GM12872 (cell line): ENCODE measurements around the gene C17orf107.

Source experiments
- TF ChIP-seq, protein P1 (sequence below): IDR thresholded peaks from 3 replicates; pipeline ENCODE4 v1.5.1; 2011; ENCODE audit warnings: low read depth, mild to moderate bottlenecking, low read length, moderate library complexity; ENCODE audit not compliant: insufficient read depth

Gene C17orf107

DNA sequence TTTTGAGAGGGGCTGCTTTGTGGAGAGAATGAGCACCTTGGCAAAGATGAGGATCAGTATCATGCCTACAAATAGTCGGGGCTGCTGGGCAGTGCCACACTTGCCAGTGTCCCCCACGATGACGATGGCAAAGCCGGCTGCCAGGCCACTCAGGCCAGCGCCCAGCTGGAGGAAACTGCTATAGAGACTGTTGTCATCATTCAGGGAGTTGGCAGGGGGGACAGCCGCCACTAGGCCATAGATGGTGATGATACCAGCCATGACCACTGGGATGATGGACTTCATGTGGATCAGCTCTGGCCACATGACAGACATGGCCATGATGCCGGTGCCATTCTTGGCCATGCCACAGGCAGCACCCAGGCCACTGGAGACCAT is 42.4 kb upstream of the C17orf107 start:
- TF ChIP-seq, protein P1, sequence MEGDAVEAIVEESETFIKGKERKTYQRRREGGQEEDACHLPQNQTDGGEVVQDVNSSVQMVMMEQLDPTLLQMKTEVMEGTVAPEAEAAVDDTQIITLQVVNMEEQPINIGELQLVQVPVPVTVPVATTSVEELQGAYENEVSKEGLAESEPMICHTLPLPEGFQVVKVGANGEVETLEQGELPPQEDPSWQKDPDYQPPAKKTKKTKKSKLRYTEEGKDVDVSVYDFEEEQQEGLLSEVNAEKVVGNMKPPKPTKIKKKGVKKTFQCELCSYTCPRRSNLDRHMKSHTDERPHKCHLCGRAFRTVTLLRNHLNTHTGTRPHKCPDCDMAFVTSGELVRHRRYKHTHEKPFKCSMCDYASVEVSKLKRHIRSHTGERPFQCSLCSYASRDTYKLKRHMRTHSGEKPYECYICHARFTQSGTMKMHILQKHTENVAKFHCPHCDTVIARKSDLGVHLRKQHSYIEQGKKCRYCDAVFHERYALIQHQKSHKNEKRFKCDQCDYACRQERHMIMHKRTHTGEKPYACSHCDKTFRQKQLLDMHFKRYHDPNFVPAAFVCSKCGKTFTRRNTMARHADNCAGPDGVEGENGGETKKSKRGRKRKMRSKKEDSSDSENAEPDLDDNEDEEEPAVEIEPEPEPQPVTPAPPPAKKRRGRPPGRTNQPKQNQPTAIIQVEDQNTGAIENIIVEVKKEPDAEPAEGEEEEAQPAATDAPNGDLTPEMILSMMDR, result no peak

DNA sequence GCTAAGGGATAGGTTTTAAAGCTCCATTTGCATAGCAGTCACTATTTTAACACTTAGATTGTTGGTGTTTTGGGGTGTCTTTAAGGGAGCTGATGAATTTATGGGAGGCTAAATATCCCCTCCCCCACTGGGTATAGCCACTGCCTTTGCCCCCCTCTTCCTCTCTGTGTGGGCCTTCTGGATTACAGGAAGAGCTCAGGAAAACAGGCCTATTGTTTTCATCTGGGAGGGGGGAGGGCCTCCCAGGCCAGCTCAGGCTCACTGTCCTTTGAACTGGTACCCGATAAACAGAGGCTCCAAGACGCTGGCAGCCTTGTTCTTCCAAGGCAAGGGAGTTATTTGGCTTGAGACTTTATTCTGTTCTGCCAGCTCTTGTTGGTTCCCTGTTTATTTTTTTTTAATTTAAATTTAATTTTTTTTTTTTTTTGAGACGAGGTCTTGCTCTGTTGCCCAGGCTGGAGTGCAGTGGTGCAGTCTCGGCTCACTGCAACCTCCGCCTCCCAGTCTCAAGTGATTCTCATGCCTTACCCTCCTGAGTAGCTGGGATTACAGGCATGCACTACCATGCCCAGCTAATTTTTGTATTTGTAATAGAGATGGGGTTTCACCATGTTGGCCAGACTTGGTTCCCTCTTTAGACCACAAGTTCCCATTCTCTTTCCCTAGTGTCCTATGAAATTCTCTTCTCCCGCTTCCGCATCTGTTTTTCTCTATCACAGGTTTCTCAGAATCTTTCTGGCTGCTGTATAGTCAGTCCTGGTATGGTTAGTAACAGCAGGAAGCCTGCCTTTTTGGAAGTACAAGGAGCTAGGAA is 41.1 kb upstream of the C17orf107 start:
- TF ChIP-seq, protein P1, result no peak

DNA sequence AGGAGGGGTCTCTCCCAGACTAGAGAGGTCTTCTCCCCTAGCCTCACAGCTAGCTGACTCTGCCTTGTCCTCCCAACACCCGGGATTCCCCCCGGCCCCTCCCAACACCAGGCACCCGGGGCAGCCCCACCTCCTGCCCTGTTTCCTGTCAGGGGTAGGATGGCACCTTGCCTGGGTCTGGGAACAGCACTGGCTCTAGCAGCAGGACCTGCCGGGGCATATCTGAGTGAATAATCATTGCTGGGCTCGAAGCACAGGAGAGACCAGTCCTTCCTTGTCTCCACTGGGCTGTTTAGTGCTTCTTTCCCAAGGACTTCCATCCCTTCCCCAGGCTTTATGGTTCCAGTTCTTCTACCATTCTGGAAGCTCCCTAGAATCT is 40.5 kb upstream of the C17orf107 start:
- TF ChIP-seq, protein P1, result no peak

DNA sequence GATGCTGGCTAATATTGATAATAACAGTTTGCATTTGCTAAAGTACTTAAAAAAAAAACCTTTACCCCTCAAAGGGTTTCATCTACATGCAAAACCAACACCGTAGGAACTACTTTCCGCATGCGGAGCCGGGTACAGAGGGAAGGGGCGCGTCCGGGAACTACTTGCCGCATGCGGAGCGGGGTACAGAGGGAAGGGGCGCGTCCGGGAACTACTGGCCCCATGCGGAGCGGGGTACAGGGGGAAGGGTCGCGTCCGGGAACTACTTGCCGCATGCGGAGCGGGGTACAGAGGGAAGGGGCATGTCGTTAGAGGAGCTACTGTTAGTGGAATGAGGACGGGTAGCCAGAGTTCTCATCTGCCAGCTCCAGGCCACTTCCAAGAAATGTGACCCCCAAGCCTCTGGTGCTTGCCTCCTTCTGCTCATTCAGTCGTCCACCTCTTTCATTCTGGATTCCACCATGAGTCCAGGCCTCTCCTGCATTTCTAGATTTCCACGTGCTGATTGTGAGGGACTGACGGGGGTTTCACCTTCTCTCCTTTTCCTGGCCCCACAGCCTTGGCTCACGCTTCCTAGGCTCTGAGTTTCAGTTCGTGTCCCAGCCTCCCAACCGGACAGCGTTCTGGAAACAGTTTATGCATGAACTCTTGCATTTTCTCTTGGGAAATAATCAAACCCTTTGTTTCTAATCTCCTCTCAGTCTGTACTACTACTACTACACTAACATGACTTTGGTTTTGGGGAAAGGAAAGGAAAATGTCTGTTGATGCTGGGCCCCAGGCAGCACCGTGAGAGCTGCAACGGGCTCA is 39.3 kb upstream of the C17orf107 start:
- TF ChIP-seq, protein P1, result no peak

DNA sequence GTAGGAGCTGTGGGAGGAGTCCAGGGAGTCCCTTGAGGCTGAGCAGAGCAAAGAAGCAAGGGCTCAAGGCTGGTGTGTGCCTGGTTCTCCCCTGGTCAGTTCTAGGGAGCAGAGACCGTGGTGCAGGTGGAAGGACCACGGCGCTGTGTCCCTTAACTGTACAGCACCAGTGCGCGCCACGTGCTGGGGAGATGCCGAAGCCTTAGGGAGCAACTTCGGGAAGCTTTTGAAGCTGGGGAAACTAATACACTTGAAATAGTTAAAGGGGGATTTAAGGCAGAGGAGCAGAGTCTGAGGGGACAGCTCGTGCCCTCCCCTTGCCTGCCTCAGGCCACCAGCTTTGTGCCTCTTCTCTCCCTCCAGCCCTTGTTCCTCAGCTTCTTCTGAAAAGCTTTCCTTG is 38.7 kb upstream of the C17orf107 start:
- TF ChIP-seq, protein P1, result no peak

DNA sequence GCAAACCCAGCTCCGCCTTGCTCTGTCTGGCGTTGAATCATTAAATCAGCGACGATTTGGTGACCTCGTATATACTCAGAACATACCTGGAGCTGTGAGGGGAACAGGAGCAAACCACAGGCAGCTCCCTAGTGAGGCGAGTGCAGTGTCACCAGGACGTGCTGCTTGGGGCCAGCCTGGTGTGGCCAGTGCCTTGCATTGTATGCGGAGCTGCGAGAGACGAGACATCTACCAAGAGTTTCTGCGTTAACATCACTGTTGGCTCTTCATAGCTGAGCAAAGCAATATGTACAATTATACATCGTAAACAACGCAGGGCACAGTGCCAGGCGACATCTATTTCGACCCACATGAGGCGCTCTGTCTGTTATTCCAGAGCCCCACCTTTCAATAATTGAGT is 38.3 kb upstream of the C17orf107 start:
- TF ChIP-seq, protein P1, result no peak

DNA sequence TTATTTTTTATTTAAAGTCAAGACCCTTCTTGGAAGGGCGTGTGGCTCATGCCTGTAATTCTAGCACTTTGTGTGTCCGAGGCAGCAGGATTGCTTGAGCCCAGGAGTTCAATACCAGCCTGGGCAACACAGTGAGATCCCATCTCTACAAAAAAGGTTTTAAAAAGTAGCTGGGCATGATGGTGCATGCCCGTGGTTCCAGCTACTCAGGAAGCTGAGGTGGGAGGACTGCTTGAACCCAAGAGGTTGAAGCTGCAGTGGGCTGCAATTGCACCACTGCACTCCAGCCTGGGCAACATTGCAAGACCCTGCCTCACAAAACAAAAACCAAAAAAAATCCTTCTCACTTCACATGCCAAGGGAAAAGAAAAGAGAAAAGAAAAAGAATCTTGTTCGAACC is 36.6 kb upstream of the C17orf107 start:
- TF ChIP-seq, protein P1, result no peak
